Stomach smooth muscle (tissue), 2 donors: ENCODE data around the gene TBCD.

Experiments
- H3K27ac ChIP-seq: one replicate; pipeline ENCODE4 v1.7.0; 2013; ENCODE audit warnings: mild to moderate bottlenecking, low read length, inconsistent platforms
- H3K27me3 ChIP-seq, 2 donors: one replicate each; pipeline ENCODE4 v1.7.0; 2013; ENCODE audit warnings: low read length in 2 of 2; ENCODE audit not compliant: insufficient read depth in 2 of 2, control insufficient read depth in 1 of 2
- H3K36me3 ChIP-seq, 2 donors: one replicate each; pipeline ENCODE4 v1.7.0; 2013; ENCODE audit warnings: low read length in 2 of 2; ENCODE audit not compliant: control insufficient read depth in 2 of 2, insufficient read depth in 2 of 2
- H3K4me1 ChIP-seq: one replicate; pipeline ENCODE4 v1.7.0; 2013; ENCODE audit warnings: low read length; ENCODE audit not compliant: control insufficient read depth, insufficient read depth
- H3K4me3 ChIP-seq, 2 donors: one replicate each; pipeline ENCODE4 v1.7.0; 2013; ENCODE audit warnings: low read length in 2 of 2
- H3K9ac ChIP-seq, 2 donors: one replicate each; pipeline ENCODE4 v1.7.0; 2013; ENCODE audit warnings: low read length in 2 of 2, mild to moderate bottlenecking in 1 of 2
- H3K9me3 ChIP-seq, 2 donors: one replicate each; pipeline ENCODE4 v1.7.0; 2013; ENCODE audit warnings: low read length in 2 of 2; ENCODE audit not compliant: control insufficient read depth in 2 of 2
- donor health status: healthy.
- donor health status: Pancreatic carcinoma.

The TBCD gene

GRCh38 chr17:82805823-82806222, 54.0 kb downstream of the TBCD start:
- no peaks in the 10 kb centered on the region for H3K9me3 ChIP-seq
- no peaks in the 10 kb centered on the region for H3K27me3 ChIP-seq
- H3K27ac ChIP-seq: no peak overlapping the region
- H3K36me3 ChIP-seq: peaks cover 11 to 13% of the 10 kb centered on the region in 2 donors
- H3K4me3 ChIP-seq: no peak overlapping the region
- no peak overlapping the region for H3K9ac ChIP-seq
- H3K4me1 ChIP-seq: peaks cover 24% of the 10 kb centered on the region

GRCh38 chr17:82806645-82807044, 54.8 kb downstream of the TBCD start:
- Histone ChIP-seq H3K27me3 (no peaks in the 10 kb centered on the region), H3K36me3 (peaks cover 13 to 16% of the 10 kb centered on the region in 2 donors), H3K9me3 (no peaks in the 10 kb centered on the region), H3K9ac (no peak overlapping the region), H3K4me1 (peaks cover 26% of the 10 kb centered on the region), H3K27ac (no peak overlapping the region), H3K4me3 (no peak overlapping the region)

GRCh38 chr17:82807101-82807500, 55.2 kb downstream of the TBCD start:
- Histone ChIP-seq H3K9ac (no peak overlapping the region), H3K36me3 (peaks cover 13 to 20% of the 10 kb centered on the region in 2 donors), H3K27me3 (no peaks in the 10 kb centered on the region), H3K4me1 (peaks cover 26% of the 10 kb centered on the region), H3K27ac (no peak overlapping the region), H3K9me3 (no peaks in the 10 kb centered on the region), H3K4me3 (no peak overlapping the region)

- no peaks in the 10 kb centered on the region for H3K27me3 ChIP-seq
- H3K36me3 ChIP-seq: peaks cover 13 to 20% of the 10 kb centered on the region in 2 donors
- H3K9ac ChIP-seq: no peak overlapping the region
- peaks cover 26% of the 10 kb centered on the region for H3K4me1 ChIP-seq
- no peak overlapping the region for H3K4me3 ChIP-seq
- no peaks in the 10 kb centered on the region for H3K9me3 ChIP-seq
- no peak overlapping the region for H3K27ac ChIP-seq
Measured at GRCh38 chr17:82807562-82807961, 55.7 kb downstream of the TBCD start.

GRCh38 chr17:82808006-82808405, 56.1 kb downstream of the TBCD start:
- H3K4me1 ChIP-seq: peaks cover 26% of the 10 kb centered on the region
- H3K27ac ChIP-seq: no peak overlapping the region
- no peaks in the 10 kb centered on the region for H3K9me3 ChIP-seq
- peaks cover 13 to 20% of the 10 kb centered on the region in 2 donors for H3K36me3 ChIP-seq
- no peaks in the 10 kb centered on the region for H3K27me3 ChIP-seq
- no peak overlapping the region for H3K4me3 ChIP-seq
- H3K9ac ChIP-seq: no peak overlapping the region

GRCh38 chr17:82808921-82809905, 57.3 kb downstream of the TBCD start:
- H3K4me1 ChIP-seq: peaks cover 24% of the 10 kb centered on the region
- H3K9me3 ChIP-seq: no peaks in the 10 kb centered on the region
- no peaks in the 10 kb centered on the region for H3K27me3 ChIP-seq
- no peak overlapping the region for H3K4me3 ChIP-seq
- H3K9ac ChIP-seq: no peak overlapping the region
- H3K36me3 ChIP-seq: peaks cover 13 to 24% of the 10 kb centered on the region in 2 donors
- H3K27ac ChIP-seq: no peak overlapping the region

- H3K27ac ChIP-seq: no peak overlapping the region
- H3K36me3 ChIP-seq: peaks cover 14 to 29% of the 10 kb centered on the region in 2 donors
- no peaks in the 10 kb centered on the region for H3K27me3 ChIP-seq
- no peak overlapping the region for H3K4me3 ChIP-seq
- peaks cover 12% of the 10 kb centered on the region for H3K4me1 ChIP-seq
- no peak overlapping the region for H3K9ac ChIP-seq
- no peaks in the 10 kb centered on the region for H3K9me3 ChIP-seq
Measured at GRCh38 chr17:82810644-82811430, 59.0 kb downstream of the TBCD start.

- Histone ChIP-seq H3K27me3 (no peaks in the 10 kb centered on the region), H3K9me3 (no peaks in the 10 kb centered on the region), H3K27ac (no peak overlapping the region), H3K4me1 (peaks cover 12% of the 10 kb centered on the region), H3K4me3 (no peak overlapping the region), H3K36me3 (peaks cover 19 to 28% of the 10 kb centered on the region in 2 donors), H3K9ac (no peak overlapping the region)
Measured at GRCh38 chr17:82812058-82812457, 60.2 kb downstream of the TBCD start.

GRCh38 chr17:82812601-82813000, 60.7 kb downstream of the TBCD start:
- H3K27ac ChIP-seq: no peak overlapping the region
- H3K27me3 ChIP-seq: no peaks in the 10 kb centered on the region
- H3K9me3 ChIP-seq: no peaks in the 10 kb centered on the region
- no peak overlapping the region for H3K9ac ChIP-seq
- no peak overlapping the region for H3K4me3 ChIP-seq
- peaks cover 10% of the 10 kb centered on the region for H3K4me1 ChIP-seq
- H3K36me3 ChIP-seq: peaks cover 16 to 26% of the 10 kb centered on the region in 2 donors

GRCh38 chr17:82813299-82814051, 61.6 kb downstream of the TBCD start:
- H3K9me3 ChIP-seq: no peaks in the 10 kb centered on the region
- H3K9ac ChIP-seq: no peak overlapping the region
- peaks cover 8% of the 10 kb centered on the region for H3K4me1 ChIP-seq
- H3K27me3 ChIP-seq: no peaks in the 10 kb centered on the region
- peaks cover 22 to 26% of the 10 kb centered on the region in 2 donors for H3K36me3 ChIP-seq
- H3K4me3 ChIP-seq: no peak overlapping the region
- no peak overlapping the region for H3K27ac ChIP-seq
